ENCODE measurements around the gene MED12L.

The MED12L gene, protein sequence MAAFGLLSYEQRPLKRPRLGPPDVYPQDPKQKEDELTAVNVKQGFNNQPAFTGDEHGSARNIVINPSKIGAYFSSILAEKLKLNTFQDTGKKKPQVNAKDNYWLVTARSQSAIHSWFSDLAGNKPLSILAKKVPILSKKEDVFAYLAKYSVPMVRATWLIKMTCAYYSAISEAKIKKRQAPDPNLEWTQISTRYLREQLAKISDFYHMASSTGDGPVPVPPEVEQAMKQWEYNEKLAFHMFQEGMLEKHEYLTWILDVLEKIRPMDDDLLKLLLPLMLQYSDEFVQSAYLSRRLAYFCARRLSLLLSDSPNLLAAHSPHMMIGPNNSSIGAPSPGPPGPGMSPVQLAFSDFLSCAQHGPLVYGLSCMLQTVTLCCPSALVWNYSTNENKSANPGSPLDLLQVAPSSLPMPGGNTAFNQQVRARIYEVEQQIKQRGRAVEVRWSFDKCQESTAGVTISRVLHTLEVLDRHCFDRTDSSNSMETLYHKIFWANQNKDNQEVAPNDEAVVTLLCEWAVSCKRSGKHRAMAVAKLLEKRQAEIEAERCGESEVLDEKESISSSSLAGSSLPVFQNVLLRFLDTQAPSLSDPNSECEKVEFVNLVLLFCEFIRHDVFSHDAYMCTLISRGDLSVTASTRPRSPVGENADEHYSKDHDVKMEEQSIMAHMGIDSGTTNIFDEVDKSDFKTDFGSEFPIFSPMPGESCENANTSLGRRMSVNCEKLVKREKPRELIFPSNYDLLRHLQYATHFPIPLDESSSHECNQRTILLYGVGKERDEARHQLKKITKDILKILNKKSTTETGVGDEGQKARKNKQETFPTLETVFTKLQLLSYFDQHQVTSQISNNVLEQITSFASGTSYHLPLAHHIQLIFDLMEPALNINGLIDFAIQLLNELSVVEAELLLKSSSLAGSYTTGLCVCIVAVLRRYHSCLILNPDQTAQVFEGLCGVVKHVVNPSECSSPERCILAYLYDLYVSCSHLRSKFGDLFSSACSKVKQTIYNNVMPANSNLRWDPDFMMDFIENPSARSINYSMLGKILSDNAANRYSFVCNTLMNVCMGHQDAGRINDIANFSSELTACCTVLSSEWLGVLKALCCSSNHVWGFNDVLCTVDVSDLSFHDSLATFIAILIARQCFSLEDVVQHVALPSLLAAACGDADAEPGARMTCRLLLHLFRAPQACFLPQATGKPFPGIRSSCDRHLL (N-terminal part only)

DNA sequence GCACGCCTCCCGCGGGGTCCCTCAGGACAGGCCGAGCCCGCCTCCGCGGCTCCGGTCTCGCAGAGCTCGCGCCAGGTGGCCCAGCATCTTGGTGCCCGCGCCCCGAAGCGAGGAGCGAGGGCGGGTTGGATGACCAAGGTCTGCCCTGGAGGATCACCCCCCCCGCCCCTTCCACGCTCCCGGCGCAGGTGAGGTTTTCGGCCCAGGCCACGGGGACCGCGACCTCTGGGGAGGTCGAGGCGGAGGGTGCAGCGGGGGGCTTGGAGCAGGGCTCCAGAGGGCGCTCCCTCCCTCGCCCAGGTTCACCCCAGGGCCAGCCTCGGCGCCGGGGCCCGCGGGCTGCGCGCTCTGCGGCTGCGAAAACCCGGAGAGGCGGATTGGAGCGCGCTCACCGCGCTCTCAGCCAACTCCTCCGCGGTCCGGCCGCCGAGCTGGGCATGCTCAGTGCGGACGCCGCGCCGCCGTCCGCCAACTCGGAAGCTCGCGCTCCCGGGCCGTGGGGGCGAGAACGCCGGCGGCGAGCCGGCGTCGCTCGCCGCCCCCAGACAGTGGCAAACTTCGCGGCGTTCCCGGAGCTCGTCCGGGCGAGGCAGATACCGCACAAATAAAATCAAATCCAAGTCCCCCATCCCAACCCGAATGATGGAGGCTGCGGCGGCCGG lies at the start of gene MED12L:
Gene MED12L (plus strand): TSS at position 438 of the 662 bp plus-strand sequence. CDS start 1,263 bp downstream, outside the sequence.
- H3K4me3 ChIP-seq (ENCODE audit: low read depth, low read length), result peak within 1 kb of the TSS; percentile 38
- DNase-seq (ENCODE audit: low read depth), result peak; percentile 72

DNA sequence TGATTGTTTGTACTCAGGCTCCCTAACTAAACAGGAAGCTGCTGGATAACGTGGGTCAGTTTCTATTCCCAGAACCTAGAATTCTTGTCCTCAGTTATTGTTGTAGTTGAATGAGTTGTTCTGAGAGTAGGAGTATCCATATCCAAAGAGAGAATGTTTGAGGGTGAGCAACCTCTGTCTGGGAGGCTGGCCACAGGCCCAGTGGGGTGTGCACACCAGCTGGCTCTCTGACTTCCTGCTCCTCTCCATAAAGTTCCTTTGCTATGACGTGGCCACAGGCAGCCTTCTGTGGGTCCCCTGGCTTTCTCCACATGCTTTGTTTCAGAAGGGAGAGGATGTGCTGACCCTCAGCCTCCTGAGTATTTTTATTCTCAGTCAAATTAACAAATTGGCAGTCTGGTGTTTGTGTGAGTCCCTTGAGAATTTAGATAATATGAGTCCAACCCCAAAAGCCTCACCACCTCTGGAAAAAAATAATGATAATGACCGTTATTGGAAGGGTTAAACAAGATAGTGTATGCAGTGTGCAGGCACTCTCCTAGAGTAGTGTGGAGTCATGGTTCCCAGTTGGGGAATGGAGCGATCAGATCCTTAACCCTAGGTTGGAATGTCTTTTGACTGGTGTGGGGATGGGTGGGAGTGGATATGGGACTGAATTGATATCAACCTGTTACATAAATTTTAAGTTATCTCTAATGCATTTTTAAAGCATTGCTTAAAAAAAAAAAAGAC lies 47.6 kb upstream of the MED12L start:
- DNase-seq (ENCODE audit: low read depth), result no peak
- H3K4me3 ChIP-seq (ENCODE audit: low read depth, low read length), result no peak overlapping the region
- TF ChIP-seq, protein P1, sequence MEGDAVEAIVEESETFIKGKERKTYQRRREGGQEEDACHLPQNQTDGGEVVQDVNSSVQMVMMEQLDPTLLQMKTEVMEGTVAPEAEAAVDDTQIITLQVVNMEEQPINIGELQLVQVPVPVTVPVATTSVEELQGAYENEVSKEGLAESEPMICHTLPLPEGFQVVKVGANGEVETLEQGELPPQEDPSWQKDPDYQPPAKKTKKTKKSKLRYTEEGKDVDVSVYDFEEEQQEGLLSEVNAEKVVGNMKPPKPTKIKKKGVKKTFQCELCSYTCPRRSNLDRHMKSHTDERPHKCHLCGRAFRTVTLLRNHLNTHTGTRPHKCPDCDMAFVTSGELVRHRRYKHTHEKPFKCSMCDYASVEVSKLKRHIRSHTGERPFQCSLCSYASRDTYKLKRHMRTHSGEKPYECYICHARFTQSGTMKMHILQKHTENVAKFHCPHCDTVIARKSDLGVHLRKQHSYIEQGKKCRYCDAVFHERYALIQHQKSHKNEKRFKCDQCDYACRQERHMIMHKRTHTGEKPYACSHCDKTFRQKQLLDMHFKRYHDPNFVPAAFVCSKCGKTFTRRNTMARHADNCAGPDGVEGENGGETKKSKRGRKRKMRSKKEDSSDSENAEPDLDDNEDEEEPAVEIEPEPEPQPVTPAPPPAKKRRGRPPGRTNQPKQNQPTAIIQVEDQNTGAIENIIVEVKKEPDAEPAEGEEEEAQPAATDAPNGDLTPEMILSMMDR (IDR thresholded peaks at IDR 0.05; ENCODE audit: low read depth, low read length), result no peak
- TF ChIP-seq, protein P2, sequence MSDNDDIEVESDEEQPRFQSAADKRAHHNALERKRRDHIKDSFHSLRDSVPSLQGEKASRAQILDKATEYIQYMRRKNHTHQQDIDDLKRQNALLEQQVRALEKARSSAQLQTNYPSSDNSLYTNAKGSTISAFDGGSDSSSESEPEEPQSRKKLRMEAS (IDR thresholded peaks at IDR 0.05; ENCODE audit: low read depth, low read length), result no peak
- TF ChIP-seq POLR2A (IDR thresholded peaks at IDR 0.05; ENCODE audit: extremely low read depth, insufficient read length) (no peak), MYC (IDR thresholded peaks at IDR 0.05; ENCODE audit: low read depth, low read length) (no peak)

More for the DNA sequence above, at the start of gene MED12L:
- TF ChIP-seq, protein P1 (IDR thresholded peaks at IDR 0.05; ENCODE audit: low read depth, low read length), result no peak
- TF ChIP-seq POLR2A (IDR thresholded peaks at IDR 0.05; ENCODE audit: extremely low read depth, insufficient read length) (no peak), MYC (IDR thresholded peaks at IDR 0.05; ENCODE audit: low read depth, low read length) (no peak)
- TF ChIP-seq, protein P2 (IDR thresholded peaks at IDR 0.05; ENCODE audit: low read depth, low read length), result no peak

DNA sequence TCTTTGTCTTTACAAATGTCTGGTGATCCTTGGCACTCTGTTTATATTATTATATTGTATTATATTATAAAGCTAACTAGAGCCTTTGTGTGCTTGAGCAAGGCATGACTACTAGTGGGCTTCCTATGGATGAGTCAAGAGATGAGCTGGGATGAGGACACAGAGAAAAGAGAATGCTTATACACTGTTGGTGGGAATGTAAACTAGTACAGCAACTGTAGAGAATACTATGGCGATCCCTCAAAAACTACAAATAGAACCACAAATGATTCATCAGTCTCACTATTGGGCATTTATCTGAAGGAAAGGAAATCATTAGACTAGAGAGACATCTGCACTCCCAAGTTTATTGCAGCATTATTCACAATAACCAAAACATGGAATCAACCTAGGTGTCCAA lies 40.8 kb upstream of the MED12L start:
- no peak for TF ChIP-seq MYC (IDR thresholded peaks at IDR 0.05; ENCODE audit: low read depth, low read length)
- DNase-seq (ENCODE audit: low read depth), result no peak
- H3K4me3 ChIP-seq (ENCODE audit: low read depth, low read length), result no peak overlapping the region

DNA sequence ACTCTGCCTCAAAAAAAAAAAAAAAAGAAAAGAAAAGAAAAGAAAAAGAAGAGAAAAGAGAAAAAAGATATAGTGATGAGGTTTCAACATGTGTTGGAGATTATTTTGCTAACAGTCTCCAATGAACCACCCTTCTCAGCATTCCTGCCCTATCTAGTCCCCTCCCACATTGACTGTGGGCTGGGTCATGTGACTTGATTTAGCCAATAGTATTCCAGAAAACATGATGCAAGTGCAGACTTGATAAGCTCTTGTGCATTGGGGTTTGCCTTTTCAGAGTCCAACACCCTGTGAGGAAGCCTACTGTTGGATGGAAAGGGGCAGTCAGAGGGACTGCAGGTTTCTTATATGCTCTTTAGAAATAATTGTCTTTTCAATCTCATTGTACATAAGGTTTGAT lies 37.8 kb upstream of the MED12L start:
- TF ChIP-seq MYC (IDR thresholded peaks at IDR 0.05; ENCODE audit: low read depth, low read length) (no peak), POLR2A (IDR thresholded peaks at IDR 0.05; ENCODE audit: extremely low read depth, insufficient read length) (no peak)
- TF ChIP-seq, protein P2 (IDR thresholded peaks at IDR 0.05; ENCODE audit: low read depth, low read length), result no peak
- TF ChIP-seq, protein P1 (IDR thresholded peaks at IDR 0.05; ENCODE audit: low read depth, low read length), result no peak
- no peak overlapping the region for H3K4me3 ChIP-seq (ENCODE audit: low read depth, low read length)
- DNase-seq (ENCODE audit: low read depth), result peak; percentile 10

DNA sequence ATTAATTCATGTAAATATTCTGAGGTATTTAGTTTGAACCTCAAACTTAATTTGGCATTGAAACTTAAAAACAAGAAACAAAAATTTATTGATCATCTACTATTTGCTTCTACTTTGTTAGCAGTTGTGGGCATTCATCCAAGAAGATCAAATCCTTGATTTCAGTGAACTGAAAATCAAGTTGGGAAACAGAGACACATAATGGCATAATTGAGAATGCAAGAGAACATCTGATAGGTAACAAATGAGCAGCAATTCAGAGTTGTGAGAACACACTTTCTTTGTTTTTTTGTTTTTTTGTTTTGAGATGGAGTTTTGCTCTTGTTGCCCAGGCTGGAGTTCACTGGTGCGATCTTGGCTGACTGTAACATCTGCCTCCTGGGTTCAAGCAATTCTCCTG lies 33.9 kb upstream of the MED12L start:
- TF ChIP-seq, protein P2 (IDR thresholded peaks at IDR 0.05; ENCODE audit: low read depth, low read length), result no peak
- TF ChIP-seq MYC (IDR thresholded peaks at IDR 0.05; ENCODE audit: low read depth, low read length) (no peak), POLR2A (IDR thresholded peaks at IDR 0.05; ENCODE audit: extremely low read depth, insufficient read length) (no peak)
- TF ChIP-seq, protein P1 (IDR thresholded peaks at IDR 0.05; ENCODE audit: low read depth, low read length), result no peak
- DNase-seq (ENCODE audit: low read depth), result no peak

More for the DNA sequence above, 33.9 kb upstream of the MED12L start:
- no peak overlapping the region for H3K4me3 ChIP-seq (ENCODE audit: low read depth, low read length)

Measured in NB4 (cell line).